ACC112 (cell line): ENCODE data around the gene LRFN2.

Experiments used
- H2AFZ ChIP-seq: fragments of 200-600 bp; sonication (generic); one replicate; pipeline ENCODE4 v1.6.0; 2017; ENCODE audit warnings: antibody characterized with exemption, low read length; ENCODE audit not compliant: unreplicated experiment
- H3K27ac ChIP-seq: fragments of 200-600 bp; sonication (generic); 2 replicates; pipeline ENCODE4 v1.5.1; 2014; ENCODE audit warnings: low read depth, mild to moderate bottlenecking, antibody characterized with exemption, low read length, moderate library complexity
- H3K27me3 ChIP-seq: fragments of 200-600 bp; sonication (generic); 2 replicates; pipeline ENCODE4 v1.6.1; 2014; ENCODE audit warnings: mild to moderate bottlenecking, antibody characterized with exemption, low read length, moderate library complexity, mixed read lengths; ENCODE audit not compliant: insufficient read depth
- H3K36me3 ChIP-seq: fragments of 200-600 bp; sonication (generic); 2 replicates; pipeline ENCODE4 v1.6.1; 2016; ENCODE audit warnings: mild to moderate bottlenecking, antibody characterized with exemption, low read length, moderate library complexity, mixed read lengths; ENCODE audit not compliant: insufficient read depth
- H3K4me1 ChIP-seq: fragments of 200-600 bp; sonication (generic); one replicate; pipeline ENCODE4 v1.6.1; 2016; ENCODE audit warnings: low read length, mixed read lengths; ENCODE audit not compliant: insufficient read depth, unreplicated experiment, control insufficient read depth
- H3K4me3 ChIP-seq: fragments of 200-600 bp; sonication (generic); 2 replicates; pipeline ENCODE4 v1.5.1; 2014; ENCODE audit warnings: mild to moderate bottlenecking, low read depth, low read length
- H3K79me2 ChIP-seq: fragments of 200-600 bp; sonication (generic); one replicate; pipeline ENCODE4 v1.6.0; 2016; ENCODE audit warnings: low read length; ENCODE audit not compliant: control insufficient read depth, unreplicated experiment, insufficient read depth

LRFN2 gene

GRCh38 chr6:40614671-40615070, 27.5 kb upstream of the LRFN2 start:
- Histone ChIP-seq H3K27ac (no peak overlapping the region), H3K36me3 (no peaks in the 10 kb centered on the region), H3K4me1 (no peaks in the 10 kb centered on the region), H3K79me2 (no peaks in the 10 kb centered on the region), H3K4me3 (no peak overlapping the region), H2AFZ (no peak overlapping the region), H3K27me3 (no peaks in the 10 kb centered on the region)

- H3K27ac ChIP-seq: no peak overlapping the region
- no peaks in the 10 kb centered on the region for H3K36me3 ChIP-seq
- H3K79me2 ChIP-seq: no peaks in the 10 kb centered on the region
- no peaks in the 10 kb centered on the region for H3K27me3 ChIP-seq
- no peak overlapping the region for H3K4me3 ChIP-seq
- no peaks in the 10 kb centered on the region for H3K4me1 ChIP-seq
- no peak overlapping the region for H2AFZ ChIP-seq
Observed at GRCh38 chr6:40611912-40612311, 24.7 kb upstream of the LRFN2 start.

GRCh38 chr6:40611434-40611833, 24.3 kb upstream of the LRFN2 start:
- Histone ChIP-seq H3K36me3 (no peaks in the 10 kb centered on the region), H2AFZ (no peak overlapping the region), H3K4me1 (no peaks in the 10 kb centered on the region), H3K27me3 (no peaks in the 10 kb centered on the region), H3K79me2 (no peaks in the 10 kb centered on the region), H3K4me3 (no peak overlapping the region), H3K27ac (no peak overlapping the region)

GRCh38 chr6:40610229-40610628, 23.1 kb upstream of the LRFN2 start:
- Histone ChIP-seq H3K27ac (no peak overlapping the region), H3K4me3 (no peak overlapping the region), H3K36me3 (no peaks in the 10 kb centered on the region), H2AFZ (no peak overlapping the region), H3K79me2 (no peaks in the 10 kb centered on the region), H3K27me3 (no peaks in the 10 kb centered on the region), H3K4me1 (no peaks in the 10 kb centered on the region)

- Histone ChIP-seq H2AFZ (no peak overlapping the region), H3K4me3 (no peak overlapping the region), H3K27me3 (no peaks in the 10 kb centered on the region), H3K79me2 (no peaks in the 10 kb centered on the region), H3K36me3 (no peaks in the 10 kb centered on the region), H3K4me1 (no peaks in the 10 kb centered on the region), H3K27ac (no peak overlapping the region)
Observed at GRCh38 chr6:40606981-40607380, 19.8 kb upstream of the LRFN2 start.

- no peak overlapping the region for H3K4me3 ChIP-seq
- H3K4me1 ChIP-seq: no peaks in the 10 kb centered on the region
- no peaks in the 10 kb centered on the region for H3K79me2 ChIP-seq
- no peaks in the 10 kb centered on the region for H3K36me3 ChIP-seq
- H3K27ac ChIP-seq: no peak overlapping the region
- H3K27me3 ChIP-seq: no peaks in the 10 kb centered on the region
- H2AFZ ChIP-seq: no peak overlapping the region
Observed at GRCh38 chr6:40606526-40606925, 19.4 kb upstream of the LRFN2 start.

- Histone ChIP-seq H3K79me2 (no peaks in the 10 kb centered on the region), H3K27me3 (no peaks in the 10 kb centered on the region), H3K27ac (no peak overlapping the region), H3K4me1 (no peaks in the 10 kb centered on the region), H3K4me3 (no peak overlapping the region), H2AFZ (no peak overlapping the region), H3K36me3 (no peaks in the 10 kb centered on the region)
Observed at GRCh38 chr6:40604082-40604481, 16.9 kb upstream of the LRFN2 start.

- no peak overlapping the region for H3K27ac ChIP-seq
- no peaks in the 10 kb centered on the region for H3K4me1 ChIP-seq
- H3K36me3 ChIP-seq: no peaks in the 10 kb centered on the region
- no peaks in the 10 kb centered on the region for H3K27me3 ChIP-seq
- H3K79me2 ChIP-seq: no peaks in the 10 kb centered on the region
- H2AFZ ChIP-seq: no peak overlapping the region
- H3K4me3 ChIP-seq: no peak overlapping the region
Observed at GRCh38 chr6:40599555-40599954, 12.4 kb upstream of the LRFN2 start.

GRCh38 chr6:40598516-40598915, 11.4 kb upstream of the LRFN2 start:
- Histone ChIP-seq H2AFZ (no peak overlapping the region), H3K79me2 (no peaks in the 10 kb centered on the region), H3K27ac (no peak overlapping the region), H3K4me3 (no peak overlapping the region), H3K27me3 (no peaks in the 10 kb centered on the region), H3K36me3 (no peaks in the 10 kb centered on the region), H3K4me1 (no peaks in the 10 kb centered on the region)

GRCh38 chr6:40597301-40597700, 10.1 kb upstream of the LRFN2 start:
- H3K79me2 ChIP-seq: no peaks in the 10 kb centered on the region
- H3K36me3 ChIP-seq: no peaks in the 10 kb centered on the region
- no peaks in the 10 kb centered on the region for H3K4me1 ChIP-seq
- H2AFZ ChIP-seq: no peak overlapping the region
- no peak overlapping the region for H3K4me3 ChIP-seq
- no peaks in the 10 kb centered on the region for H3K27me3 ChIP-seq
- no peak overlapping the region for H3K27ac ChIP-seq

GRCh38 chr6:40588480-40588879, 1.3 kb upstream of the LRFN2 start:
- Histone ChIP-seq H3K27ac (no peak overlapping the region), H2AFZ (no peak overlapping the region), H3K36me3 (no peaks in the 10 kb centered on the region), H3K4me3 (no peak overlapping the region), H3K79me2 (no peaks in the 10 kb centered on the region), H3K27me3 (peaks cover 41% of the 10 kb centered on the region), H3K4me1 (no peaks in the 10 kb centered on the region)

GRCh38 chr6:40588070-40588384, 863 bp upstream of the LRFN2 start:
- H3K27me3 ChIP-seq: peaks cover 41% of the 10 kb centered on the region
- no peak overlapping the region for H2AFZ ChIP-seq
- no peaks in the 10 kb centered on the region for H3K79me2 ChIP-seq
- H3K36me3 ChIP-seq: no peaks in the 10 kb centered on the region
- no peak overlapping the region for H3K4me3 ChIP-seq
- H3K4me1 ChIP-seq: no peaks in the 10 kb centered on the region
- H3K27ac ChIP-seq: no peak overlapping the region
